Trophoblast cell (in vitro differentiated cells and primary cell): ENCODE data around the gene HRG.

Experiments
- DNase-seq, 2 donors: peaks; one replicate each; pipeline ENCODE4 v3.0.0-alpha.2; 2016
- H2AFZ ChIP-seq: 2 replicates; pipeline ENCODE4 v1.6.1; 2013; ENCODE audit warnings: low read length, moderate library complexity, mild to moderate bottlenecking; ENCODE audit not compliant: insufficient read depth, poor library complexity
- H2AK5ac ChIP-seq: 2 replicates; pipeline ENCODE4 v1.6.1; 2013; ENCODE audit warnings: mild to moderate bottlenecking, low read length
- H2BK120ac ChIP-seq: 2 replicates; pipeline ENCODE4 v1.6.1; 2013; ENCODE audit warnings: low read length, mild to moderate bottlenecking, moderate library complexity; ENCODE audit not compliant: insufficient read depth, poor library complexity
- H2BK12ac ChIP-seq: 2 replicates; pipeline ENCODE4 v1.6.1; 2013; ENCODE audit warnings: mild to moderate bottlenecking, low read length, moderate library complexity
- H2BK5ac ChIP-seq: 2 replicates; pipeline ENCODE4 v1.6.1; 2013; ENCODE audit warnings: low read length, low read depth, moderate library complexity, mild to moderate bottlenecking; ENCODE audit not compliant: poor library complexity
- H3K14ac ChIP-seq: 2 replicates; pipeline ENCODE4 v1.6.1; 2013; ENCODE audit warnings: mild to moderate bottlenecking, low read length
- H3K18ac ChIP-seq: 2 replicates; pipeline ENCODE4 v1.6.1; 2013; ENCODE audit warnings: mild to moderate bottlenecking, low read length
- H3K23ac ChIP-seq: 2 replicates; pipeline ENCODE4 v1.6.1; 2013; ENCODE audit warnings: low read length
- H3K27ac ChIP-seq: 2 replicates; pipeline ENCODE4 v1.5.1; 2013; ENCODE audit warnings: low read depth, mild to moderate bottlenecking, inconsistent platforms, low read length, moderate library complexity
- H3K27me3 ChIP-seq: 2 replicates; pipeline ENCODE4 v1.6.1; 2013; ENCODE audit warnings: inconsistent platforms, mild to moderate bottlenecking, low read length, moderate library complexity; ENCODE audit not compliant: insufficient read depth
- H3K36me3 ChIP-seq, 2 experiments: 1 replicate in 1 of 2; 2 replicates in 1 of 2; pipeline ENCODE4 v1.6.1; 2013; ENCODE audit warnings: low read length in 2 of 2, mild to moderate bottlenecking in 2 of 2, moderate library complexity in 1 of 2; ENCODE audit not compliant: insufficient read depth in 2 of 2, control insufficient read depth in 1 of 2
- H3K4ac ChIP-seq: 2 replicates; pipeline ENCODE4 v1.6.1; 2013; ENCODE audit warnings: low read depth, mild to moderate bottlenecking, low read length, moderate library complexity
- H3K4me1 ChIP-seq, 2 experiments: 1 replicate in 1 of 2; 2 replicates in 1 of 2; pipeline ENCODE4 v1.6.1; 2013; ENCODE audit warnings: low read length in 2 of 2, mild to moderate bottlenecking in 2 of 2, moderate library complexity in 1 of 2; ENCODE audit not compliant: insufficient read depth in 2 of 2, control insufficient read depth in 1 of 2
- H3K4me2 ChIP-seq: 2 replicates; pipeline ENCODE4 v1.6.1; 2013; ENCODE audit warnings: inconsistent platforms, mild to moderate bottlenecking, low read length, moderate library complexity
- H3K4me3 ChIP-seq: 2 replicates; pipeline ENCODE4 v1.5.1; 2013; ENCODE audit warnings: mild to moderate bottlenecking, low read depth, low read length, inconsistent platforms
- H3K79me1 ChIP-seq: one replicate; pipeline ENCODE4 v1.6.1; 2013; ENCODE audit warnings: low read length
- H3K79me2 ChIP-seq: 2 replicates; pipeline ENCODE4 v1.6.1; 2013; ENCODE audit warnings: low read length, mild to moderate bottlenecking; ENCODE audit not compliant: control insufficient read depth, insufficient read depth, poor library complexity
- H3K9ac ChIP-seq: 2 replicates; pipeline ENCODE4 v1.6.1; 2013; ENCODE audit warnings: mild to moderate bottlenecking, low read length
- H3K9me3 ChIP-seq: 2 replicates; pipeline ENCODE4 v1.6.1; 2013; ENCODE audit warnings: low read depth, mild to moderate bottlenecking, control low read depth, inconsistent platforms, low read length; ENCODE audit not compliant: insufficient read depth
- H4K12ac ChIP-seq: 2 replicates; pipeline ENCODE4 v1.6.1; 2013; ENCODE audit warnings: low read depth, mild to moderate bottlenecking, low read length, moderate library complexity
- H4K8ac ChIP-seq: 2 replicates; pipeline ENCODE4 v1.6.1; 2013; ENCODE audit warnings: low read depth, mild to moderate bottlenecking, low read length, moderate library complexity
- H4K91ac ChIP-seq: one replicate; pipeline ENCODE4 v1.6.1; 2013; ENCODE audit warnings: low read depth, mild to moderate bottlenecking, low read length, moderate library complexity
- WGBS: extraction: QIAGEN DNeasy Blood & Tissue Kit; methylation state at CpG from one replicate; pipeline ENCODE4 v1.1.7; 2013; ENCODE audit warnings: missing lambda C conversion rate; ENCODE audit not compliant: insufficient read length, insufficient coverage; ENCODE audit errors: extremely low coverage; 5-methylcytosine and 5-hydroxymethylcytosine counted together

HRG gene

GRCh38 chr3:186643493-186643892, 22.3 kb upstream of the HRG start:
- Histone ChIP-seq H3K4me1 (no peaks in the 10 kb centered on the region), H3K18ac (no peak overlapping the region), H4K91ac (no peak overlapping the region), H2BK12ac (no peak overlapping the region), H3K27me3 (no peaks in the 10 kb centered on the region), H3K23ac (no peak overlapping the region), H3K36me3 (no peaks in the 10 kb centered on the region), H2AFZ (no peak overlapping the region), H2BK120ac (no peak overlapping the region), H4K12ac (no peak overlapping the region), H3K79me1 (no peaks in the 10 kb centered on the region), H3K9me3 (no peaks in the 10 kb centered on the region), H3K79me2 (no peaks in the 10 kb centered on the region), H2BK5ac (no peak overlapping the region), H2AK5ac (no peak overlapping the region), H4K8ac (no peak overlapping the region), H3K4me2 (no peak overlapping the region), H3K14ac (no peak overlapping the region), H3K27ac (no peak overlapping the region), H3K4ac (no peak overlapping the region), H3K9ac (no peak overlapping the region), H3K4me3 (no peak overlapping the region)
- no CpG with 5 or more reads among the region's 1 CpG for WGBS
- DNase-seq = peak; percentile 45 to 73

DNA sequence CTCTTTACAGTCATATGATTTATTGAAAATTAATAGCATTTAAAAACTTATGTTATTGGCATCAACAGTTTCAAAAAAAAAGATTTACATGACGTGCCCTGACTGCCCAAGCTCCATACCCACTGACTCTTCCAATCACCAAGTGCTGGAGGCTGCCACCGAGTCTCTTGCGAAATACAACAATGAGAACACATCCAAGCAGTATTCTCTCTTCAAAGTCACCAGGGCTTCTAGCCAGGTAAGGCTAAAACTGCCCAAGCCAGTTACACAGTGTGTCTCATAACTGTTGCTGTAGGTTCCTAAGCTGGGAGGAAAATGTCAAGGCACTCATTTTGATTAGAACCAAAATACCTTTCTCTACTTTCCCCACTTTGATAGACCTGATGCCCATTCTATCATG, 21.1 kb upstream of the HRG start:
- Histone ChIP-seq H3K14ac (no peak overlapping the region), H2AK5ac (no peak overlapping the region), H3K79me2 (no peaks in the 10 kb centered on the region), H3K4me3 (no peak overlapping the region), H2BK5ac (no peak overlapping the region), H2BK120ac (no peak overlapping the region), H3K27me3 (no peaks in the 10 kb centered on the region), H2BK12ac (no peak overlapping the region), H2AFZ (no peak overlapping the region), H3K9me3 (no peaks in the 10 kb centered on the region), H3K23ac (no peak overlapping the region), H3K4ac (no peak overlapping the region), H4K8ac (no peak overlapping the region), H3K4me1 (no peaks in the 10 kb centered on the region), H3K18ac (no peak overlapping the region), H3K4me2 (no peak overlapping the region), H4K12ac (no peak overlapping the region), H4K91ac (no peak overlapping the region), H3K27ac (no peak overlapping the region), H3K79me1 (no peaks in the 10 kb centered on the region), H3K9ac (no peak overlapping the region), H3K36me3 (no peaks in the 10 kb centered on the region)
- whole genome bisulfite sequencing = no CpG with 5 or more reads among the region's 3 CpGs
- DNase-seq = peak; percentile 55 to 69

DNA sequence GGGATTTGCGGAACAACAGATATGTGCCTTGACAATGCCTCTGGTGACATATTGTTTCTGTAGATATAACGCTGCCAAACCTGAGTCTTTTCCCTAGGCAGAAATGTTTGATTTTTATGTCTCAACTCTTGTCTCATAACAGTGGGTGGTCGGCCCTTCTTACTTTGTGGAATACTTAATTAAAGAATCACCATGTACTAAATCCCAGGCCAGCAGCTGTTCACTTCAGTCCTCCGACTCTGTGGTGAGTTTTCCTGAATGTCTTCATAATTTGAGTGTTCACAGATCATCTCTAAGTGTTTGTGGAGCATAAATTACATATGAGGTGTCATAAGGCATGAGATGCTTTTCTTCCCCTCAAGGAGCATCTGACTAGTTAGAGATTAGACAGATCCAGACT, 19.7 kb upstream of the HRG start:
- Histone ChIP-seq H3K27ac (no peak overlapping the region), H2BK12ac (no peak overlapping the region), H3K36me3 (no peaks in the 10 kb centered on the region), H4K12ac (no peak overlapping the region), H3K4me3 (no peak overlapping the region), H3K14ac (no peak overlapping the region), H2BK5ac (no peak overlapping the region), H4K8ac (no peak overlapping the region), H3K79me2 (no peaks in the 10 kb centered on the region), H3K4ac (no peak overlapping the region), H4K91ac (no peak overlapping the region), H2AFZ (no peak overlapping the region), H3K9me3 (no peaks in the 10 kb centered on the region), H2AK5ac (no peak overlapping the region), H3K79me1 (no peaks in the 10 kb centered on the region), H3K4me2 (no peak overlapping the region), H3K27me3 (no peaks in the 10 kb centered on the region), H3K4me1 (no peaks in the 10 kb centered on the region), H3K23ac (no peak overlapping the region), H3K9ac (no peak overlapping the region), H3K18ac (no peak overlapping the region), H2BK120ac (no peak overlapping the region)
- no peak for DNase-seq
- WGBS = no CpG with 5 or more reads among the region's 4 CpGs

GRCh38 chr3:186646841-186647240, 19.0 kb upstream of the HRG start:
- H3K4me3 ChIP-seq = no peak overlapping the region

More at GRCh38 chr3:186646841-186647240, 19.0 kb upstream of the HRG start:
- WGBS = no CpG with 5 or more reads among the region's 1 CpG
- no peak for DNase-seq
- Histone ChIP-seq H3K4me1 (no peaks in the 10 kb centered on the region), H3K27ac (no peak overlapping the region), H4K8ac (no peak overlapping the region), H3K36me3 (no peaks in the 10 kb centered on the region), H3K27me3 (no peaks in the 10 kb centered on the region), H4K91ac (no peak overlapping the region), H3K9me3 (no peaks in the 10 kb centered on the region), H3K23ac (no peak overlapping the region), H2BK120ac (no peak overlapping the region), H3K4ac (no peak overlapping the region), H3K79me1 (no peaks in the 10 kb centered on the region), H2BK5ac (no peak overlapping the region), H2AK5ac (no peak overlapping the region), H3K18ac (no peak overlapping the region), H3K9ac (no peak overlapping the region), H2BK12ac (no peak overlapping the region), H4K12ac (no peak overlapping the region), H3K4me2 (no peak overlapping the region), H3K79me2 (no peaks in the 10 kb centered on the region), H3K14ac (no peak overlapping the region), H2AFZ (no peak overlapping the region)
